ENCODE results near the gene GPAT2. TPM values are rescaled to one million over a fixed set of nuclear protein-coding genes. Genes with fewer than 3 reads are reported as not detected.
"Not testable (repeated sequence)": the region's sequence is repeated elsewhere in the genome, so short reads cannot be mapped to it uniquely, and the experiment has no call there.

The GPAT2 gene
- total RNA-seq, result not detected in 2 replicates
- polyA plus RNA-seq (2012), result 0.05 TPM

GRCh38 chr2:96034792-96035191, at the start of gene GPAT2:
GPAT2 (minus strand) TSS chr2:96034916; CDS start chr2:96032359, 2,557 bp downstream.
- DNase-seq (ENCODE audit: low read depth), result not testable (repeated sequence)

- no peak for DNase-seq (ENCODE audit: low read depth)
These were observed 49.5 kb upstream of the GPAT2 start for GRCh38 chr2:96083989-96084857.

GRCh38 chr2:96083064-96083939, 48.6 kb upstream of the GPAT2 start:
- no peak for DNase-seq (ENCODE audit: low read depth)

GRCh38 chr2:96082211-96083063, 47.7 kb upstream of the GPAT2 start:
- DNase-seq (ENCODE audit: low read depth), result no peak

- no peak for DNase-seq (ENCODE audit: low read depth)
These were observed 46.3 kb upstream of the GPAT2 start for GRCh38 chr2:96081042-96081441.

GRCh38 chr2:96075199-96075771, 40.6 kb upstream of the GPAT2 start:
- DNase-seq (ENCODE audit: low read depth), result no peak

GRCh38 chr2:96074156-96074555, 39.4 kb upstream of the GPAT2 start:
- DNase-seq (ENCODE audit: low read depth), result no peak

- no peak for DNase-seq (ENCODE audit: low read depth)
These were observed 38.6 kb upstream of the GPAT2 start for GRCh38 chr2:96073170-96073775.

- no peak for DNase-seq (ENCODE audit: low read depth)
These were observed 38.0 kb upstream of the GPAT2 start for GRCh38 chr2:96072746-96073145.

- not testable (repeated sequence) for DNase-seq (ENCODE audit: low read depth)
These were observed 37.3 kb upstream of the GPAT2 start for GRCh38 chr2:96071977-96072491.

GRCh38 chr2:96071087-96071976, 36.6 kb upstream of the GPAT2 start:
- peak; percentile 79 for DNase-seq (ENCODE audit: low read depth)

GRCh38 chr2:96070351-96070750, 35.6 kb upstream of the GPAT2 start:
- DNase-seq (ENCODE audit: low read depth), result not testable (repeated sequence)

- not testable (repeated sequence) for DNase-seq (ENCODE audit: low read depth)
These were observed 35.2 kb upstream of the GPAT2 start for GRCh38 chr2:96069878-96070277.

- DNase-seq (ENCODE audit: low read depth), result not testable (repeated sequence)
These were observed 33.3 kb upstream of the GPAT2 start for GRCh38 chr2:96067902-96068581.

- not testable (repeated sequence) for DNase-seq (ENCODE audit: low read depth)
These were observed 32.5 kb upstream of the GPAT2 start for GRCh38 chr2:96067098-96067660.

GRCh38 chr2:96066511-96066910, 31.8 kb upstream of the GPAT2 start:
- DNase-seq (ENCODE audit: low read depth), result not testable (repeated sequence)

- DNase-seq (ENCODE audit: low read depth), result not testable (repeated sequence)
These were observed 31.2 kb upstream of the GPAT2 start for GRCh38 chr2:96065954-96066353.

- no peak for DNase-seq (ENCODE audit: low read depth)
These were observed 30.7 kb upstream of the GPAT2 start for GRCh38 chr2:96065381-96065930.
